Liver (tissue), 9 donors: ENCODE results near the gene TBC1D4. TPM values are rescaled to one million over a fixed set of nuclear protein-coding genes. Genes with fewer than 3 reads are reported as not detected.

Source experiments
- DNase-seq: peaks from one replicate; pipeline ENCODE4 v3.0.0-alpha.2; 2017; ENCODE audit warnings: low spot score
- H3K27ac ChIP-seq, 2 donors: one replicate each; pipeline ENCODE4 v1.7.0; 2013; ENCODE audit warnings: inconsistent platforms in 2 of 2, low read length in 2 of 2, control low read depth in 1 of 2, low read depth in 1 of 2, mild to moderate bottlenecking in 1 of 2
- H3K27me3 ChIP-seq, 4 donors: one replicate each; pipeline versions ENCODE4 v1.6.1 to v1.7.0; 2013; ENCODE audit warnings: low read length in 3 of 4, inconsistent platforms in 1 of 4, mild to moderate bottlenecking in 1 of 4, moderate library complexity in 1 of 4; ENCODE audit not compliant: control insufficient read depth in 4 of 4, insufficient read depth in 4 of 4
- H3K36me3 ChIP-seq, 4 donors: one replicate each; pipeline versions ENCODE4 v1.6.1 to v1.7.0; 2013; ENCODE audit warnings: low read length in 3 of 4, mild to moderate bottlenecking in 3 of 4, low read depth in 1 of 4, moderate library complexity in 1 of 4; ENCODE audit not compliant: control insufficient read depth in 4 of 4, insufficient read depth in 3 of 4
- H3K4me1 ChIP-seq, 4 donors: one replicate each; pipeline versions ENCODE4 v1.6.1 to v1.7.0; 2013; ENCODE audit warnings: low read length in 3 of 4, mild to moderate bottlenecking in 3 of 4, moderate library complexity in 1 of 4; ENCODE audit not compliant: control insufficient read depth in 4 of 4, insufficient read depth in 4 of 4
- H3K4me3 ChIP-seq, 3 donors: one replicate each; pipeline versions ENCODE4 v1.6.1 to v1.7.0; 2013; ENCODE audit warnings: low read length in 3 of 3, control low read depth in 1 of 3, low read depth in 1 of 3, mild to moderate bottlenecking in 1 of 3
- H3K9ac ChIP-seq, 2 donors: one replicate each; pipeline ENCODE4 v1.7.0; 2013; ENCODE audit warnings: low read length in 2 of 2, mild to moderate bottlenecking in 2 of 2, moderate library complexity in 2 of 2, control low read depth in 1 of 2, low read depth in 1 of 2
- H3K9me3 ChIP-seq, 4 donors: one replicate each; pipeline versions ENCODE4 v1.6.1 to v1.7.0; 2013; ENCODE audit warnings: low read length in 3 of 4; ENCODE audit not compliant: control insufficient read depth in 4 of 4
- EGR1 ChIP-seq, 2 donors: IDR thresholded peaks; 2 replicates each; pipeline ENCODE4 v1.6.1; 2016 to 2018; ENCODE audit warnings: antibody characterized with exemption in 2 of 2, low read depth in 2 of 2
- FOXA1 ChIP-seq: IDR thresholded peaks from 2 replicates; pipeline ENCODE4 v1.6.1; 2016; ENCODE audit warnings: antibody characterized with exemption
- FOXA2 ChIP-seq: IDR thresholded peaks from 2 replicates; pipeline ENCODE4 v1.6.1; 2016; ENCODE audit warnings: antibody characterized with exemption
- GABPA ChIP-seq, 2 donors: IDR thresholded peaks in 1 of 2; conservative IDR thresholded peaks in 1 of 2; 2 replicates each; pipeline ENCODE4 v1.6.1; 2016; ENCODE audit warnings: antibody characterized with exemption in 2 of 2, mild to moderate bottlenecking in 1 of 2, moderate library complexity in 1 of 2
- HNF4A ChIP-seq, 2 donors: conservative IDR thresholded peaks; 2 replicates each; pipeline ENCODE4 v1.6.1; 2016; ENCODE audit warnings: antibody characterized with exemption in 2 of 2, mild to moderate bottlenecking in 2 of 2
- HNF4G ChIP-seq: IDR thresholded peaks from 2 replicates; pipeline ENCODE4 v1.6.1; 2016; ENCODE audit warnings: antibody characterized with exemption
- JUND ChIP-seq, 2 donors: IDR thresholded peaks; 2 replicates each; pipeline ENCODE4 v1.6.1; 2016; ENCODE audit warnings: antibody characterized with exemption in 2 of 2
- NR2F2 ChIP-seq: IDR thresholded peaks from 2 replicates; pipeline ENCODE4 v1.6.1; 2016; ENCODE audit warnings: antibody characterized with exemption
- RAD21 ChIP-seq, 2 donors: IDR thresholded peaks; 2 replicates each; pipeline ENCODE4 v1.6.1; 2016; ENCODE audit warnings: antibody characterized with exemption in 2 of 2, mild to moderate bottlenecking in 2 of 2
- RXRA ChIP-seq, 2 donors: IDR thresholded peaks; 2 replicates each; pipeline ENCODE4 v1.6.1; 2017 to 2018; ENCODE audit warnings: antibody characterized with exemption in 2 of 2, mild to moderate bottlenecking in 1 of 2
- SP1 ChIP-seq: IDR thresholded peaks from 2 replicates; pipeline ENCODE4 v1.6.1; 2018; ENCODE audit warnings: antibody characterized with exemption, mild to moderate bottlenecking
- TAF1 ChIP-seq: conservative IDR thresholded peaks from 2 replicates; pipeline ENCODE4 v1.6.1; 2016; ENCODE audit warnings: antibody characterized with exemption, mild to moderate bottlenecking
- YY1 ChIP-seq: IDR thresholded peaks from 2 replicates; pipeline ENCODE4 v1.6.1; 2016; ENCODE audit warnings: antibody characterized with exemption, mild to moderate bottlenecking
- WGBS: extraction: QIAGEN DNeasy Blood & Tissue Kit; methylation state at CpG from one replicate; pipeline ENCODE4 v1.1.7; 2013; 5-methylcytosine and 5-hydroxymethylcytosine counted together
- polyA plus RNA-seq, 2 donors: library from polyadenylated mRNA; stranded (reverse) in 1 of 2; unstranded in 1 of 2; fragments of 200-250 nt in 1 of 2; fragments of >200 nt in 1 of 2; fragmentation: Nextera tagmentation in 1 of 2; extraction: Ambion mirVana in 1 of 2; gene quantifications; one replicate each; pipeline versions ENCODE4 v1.2.1 to v1.2.3, GENCODE V29; 2013 to 2015
- total RNA-seq, 2 donors: library from RNA; depleted of rRNA; stranded (reverse); fragments of >200 nt; gene quantifications; one replicate each; pipeline ENCODE4 v1.2.3, GENCODE V29; 2014
- TF ChIP-seq, protein P1 (sequence below): IDR thresholded peaks from 2 replicates; pipeline ENCODE4 v1.6.1; 2016; ENCODE audit warnings: antibody characterized with exemption, mild to moderate bottlenecking
- TF ChIP-seq, protein P2 (sequence below): IDR thresholded peaks from 2 replicates; pipeline ENCODE4 v1.6.1; 2016; ENCODE audit warnings: antibody characterized with exemption
- TF ChIP-seq, protein P3 (sequence below): fragments of 150-350 bp; IDR thresholded peaks from 2 replicates; pipeline ENCODE4 v1.5.1; 2017; ENCODE audit warnings: improper control_type of control experiment, low read depth, low read length; ENCODE audit not compliant: missing input control
- TF ChIP-seq, protein P4 (sequence below): IDR thresholded peaks from 2 replicates; pipeline ENCODE4 v1.6.1; 2016; ENCODE audit warnings: antibody characterized with exemption
- TF ChIP-seq, protein P5 (sequence below): IDR thresholded peaks from 2 replicates; pipeline ENCODE4 v1.6.1; 2016; ENCODE audit warnings: antibody characterized with exemption
- donor health status: healthy.
- donor health status: healthy.
- donor health status: healthy.
- donor health status: healthy.
- donor health status: healthy.

TBC1D4 gene
- total and polyA plus RNA-seq, 4 donors = 2.3 to 11.1 (median 6.5) TPM

DNA sequence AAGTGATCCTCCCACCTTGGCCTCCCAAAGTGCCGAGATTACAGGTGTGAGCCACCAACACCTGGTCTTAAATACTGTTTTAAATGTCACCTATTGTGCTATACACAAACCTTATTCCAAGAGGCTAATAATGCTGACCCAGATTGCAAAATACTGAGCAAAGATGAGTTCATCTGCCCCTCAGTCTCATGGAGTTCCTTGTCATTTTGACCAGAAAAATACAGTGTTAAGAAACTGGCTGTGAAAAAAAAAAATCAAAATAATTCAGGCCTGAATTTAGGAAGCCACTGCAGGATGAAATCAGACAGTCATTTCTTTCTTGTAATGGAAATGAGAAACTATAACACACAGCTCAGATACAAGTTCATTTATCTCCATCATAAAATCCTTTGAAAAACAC lies 59.9 kb downstream of the TBC1D4 start:
- no peak for DNase-seq
- no peak for TF ChIP-seq YY1
- no peak for TF ChIP-seq RAD21 (IDR thresholded peaks at IDR 0.05)
- TF ChIP-seq, protein P1, sequence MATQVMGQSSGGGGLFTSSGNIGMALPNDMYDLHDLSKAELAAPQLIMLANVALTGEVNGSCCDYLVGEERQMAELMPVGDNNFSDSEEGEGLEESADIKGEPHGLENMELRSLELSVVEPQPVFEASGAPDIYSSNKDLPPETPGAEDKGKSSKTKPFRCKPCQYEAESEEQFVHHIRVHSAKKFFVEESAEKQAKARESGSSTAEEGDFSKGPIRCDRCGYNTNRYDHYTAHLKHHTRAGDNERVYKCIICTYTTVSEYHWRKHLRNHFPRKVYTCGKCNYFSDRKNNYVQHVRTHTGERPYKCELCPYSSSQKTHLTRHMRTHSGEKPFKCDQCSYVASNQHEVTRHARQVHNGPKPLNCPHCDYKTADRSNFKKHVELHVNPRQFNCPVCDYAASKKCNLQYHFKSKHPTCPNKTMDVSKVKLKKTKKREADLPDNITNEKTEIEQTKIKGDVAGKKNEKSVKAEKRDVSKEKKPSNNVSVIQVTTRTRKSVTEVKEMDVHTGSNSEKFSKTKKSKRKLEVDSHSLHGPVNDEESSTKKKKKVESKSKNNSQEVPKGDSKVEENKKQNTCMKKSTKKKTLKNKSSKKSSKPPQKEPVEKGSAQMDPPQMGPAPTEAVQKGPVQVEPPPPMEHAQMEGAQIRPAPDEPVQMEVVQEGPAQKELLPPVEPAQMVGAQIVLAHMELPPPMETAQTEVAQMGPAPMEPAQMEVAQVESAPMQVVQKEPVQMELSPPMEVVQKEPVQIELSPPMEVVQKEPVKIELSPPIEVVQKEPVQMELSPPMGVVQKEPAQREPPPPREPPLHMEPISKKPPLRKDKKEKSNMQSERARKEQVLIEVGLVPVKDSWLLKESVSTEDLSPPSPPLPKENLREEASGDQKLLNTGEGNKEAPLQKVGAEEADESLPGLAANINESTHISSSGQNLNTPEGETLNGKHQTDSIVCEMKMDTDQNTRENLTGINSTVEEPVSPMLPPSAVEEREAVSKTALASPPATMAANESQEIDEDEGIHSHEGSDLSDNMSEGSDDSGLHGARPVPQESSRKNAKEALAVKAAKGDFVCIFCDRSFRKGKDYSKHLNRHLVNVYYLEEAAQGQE = no peak
- no peak for TF ChIP-seq HNF4G
- TF ChIP-seq, protein P2, sequence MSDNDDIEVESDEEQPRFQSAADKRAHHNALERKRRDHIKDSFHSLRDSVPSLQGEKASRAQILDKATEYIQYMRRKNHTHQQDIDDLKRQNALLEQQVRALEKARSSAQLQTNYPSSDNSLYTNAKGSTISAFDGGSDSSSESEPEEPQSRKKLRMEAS = no peak
- no peak for TF ChIP-seq FOXA1
- TF ChIP-seq, protein P3, sequence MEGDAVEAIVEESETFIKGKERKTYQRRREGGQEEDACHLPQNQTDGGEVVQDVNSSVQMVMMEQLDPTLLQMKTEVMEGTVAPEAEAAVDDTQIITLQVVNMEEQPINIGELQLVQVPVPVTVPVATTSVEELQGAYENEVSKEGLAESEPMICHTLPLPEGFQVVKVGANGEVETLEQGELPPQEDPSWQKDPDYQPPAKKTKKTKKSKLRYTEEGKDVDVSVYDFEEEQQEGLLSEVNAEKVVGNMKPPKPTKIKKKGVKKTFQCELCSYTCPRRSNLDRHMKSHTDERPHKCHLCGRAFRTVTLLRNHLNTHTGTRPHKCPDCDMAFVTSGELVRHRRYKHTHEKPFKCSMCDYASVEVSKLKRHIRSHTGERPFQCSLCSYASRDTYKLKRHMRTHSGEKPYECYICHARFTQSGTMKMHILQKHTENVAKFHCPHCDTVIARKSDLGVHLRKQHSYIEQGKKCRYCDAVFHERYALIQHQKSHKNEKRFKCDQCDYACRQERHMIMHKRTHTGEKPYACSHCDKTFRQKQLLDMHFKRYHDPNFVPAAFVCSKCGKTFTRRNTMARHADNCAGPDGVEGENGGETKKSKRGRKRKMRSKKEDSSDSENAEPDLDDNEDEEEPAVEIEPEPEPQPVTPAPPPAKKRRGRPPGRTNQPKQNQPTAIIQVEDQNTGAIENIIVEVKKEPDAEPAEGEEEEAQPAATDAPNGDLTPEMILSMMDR = no peak
- TF ChIP-seq HNF4A (conservative IDR thresholded peaks at IDR 0.05) = no peak
- no peak for TF ChIP-seq SP1
- TF ChIP-seq NR2F2 = no peak
- no peak for TF ChIP-seq GABPA (IDR thresholded peaks at IDR 0.05 in 1 of 2, conservative IDR thresholded peaks at IDR 0.05 in 1 of 2)
- TF ChIP-seq, protein P4, sequence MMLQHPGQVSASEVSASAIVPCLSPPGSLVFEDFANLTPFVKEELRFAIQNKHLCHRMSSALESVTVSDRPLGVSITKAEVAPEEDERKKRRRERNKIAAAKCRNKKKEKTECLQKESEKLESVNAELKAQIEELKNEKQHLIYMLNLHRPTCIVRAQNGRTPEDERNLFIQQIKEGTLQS = no peak
- TF ChIP-seq, protein P5, sequence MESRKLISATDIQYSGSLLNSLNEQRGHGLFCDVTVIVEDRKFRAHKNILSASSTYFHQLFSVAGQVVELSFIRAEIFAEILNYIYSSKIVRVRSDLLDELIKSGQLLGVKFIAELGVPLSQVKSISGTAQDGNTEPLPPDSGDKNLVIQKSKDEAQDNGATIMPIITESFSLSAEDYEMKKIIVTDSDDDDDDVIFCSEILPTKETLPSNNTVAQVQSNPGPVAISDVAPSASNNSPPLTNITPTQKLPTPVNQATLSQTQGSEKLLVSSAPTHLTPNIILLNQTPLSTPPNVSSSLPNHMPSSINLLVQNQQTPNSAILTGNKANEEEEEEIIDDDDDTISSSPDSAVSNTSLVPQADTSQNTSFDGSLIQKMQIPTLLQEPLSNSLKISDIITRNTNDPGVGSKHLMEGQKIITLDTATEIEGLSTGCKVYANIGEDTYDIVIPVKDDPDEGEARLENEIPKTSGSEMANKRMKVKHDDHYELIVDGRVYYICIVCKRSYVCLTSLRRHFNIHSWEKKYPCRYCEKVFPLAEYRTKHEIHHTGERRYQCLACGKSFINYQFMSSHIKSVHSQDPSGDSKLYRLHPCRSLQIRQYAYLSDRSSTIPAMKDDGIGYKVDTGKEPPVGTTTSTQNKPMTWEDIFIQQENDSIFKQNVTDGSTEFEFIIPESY = no peak
- no peak for TF ChIP-seq FOXA2
- TF ChIP-seq RXRA (IDR thresholded peaks at IDR 0.05) = no peak
- TF ChIP-seq JUND (IDR thresholded peaks at IDR 0.05) = no peak
- TF ChIP-seq EGR1 (IDR thresholded peaks at IDR 0.05; ENCODE audit: low read depth in 2 of 2) = no peak
- no peak for TF ChIP-seq TAF1
- Histone ChIP-seq H3K9me3 (no peaks in the 10 kb centered on the region), H3K4me1 (peaks cover 2 to 12% (median 4%) of the 10 kb centered on the region in 4 donors), H3K27me3 (no peaks in the 10 kb centered on the region), H3K36me3 (no peaks in the 10 kb centered on the region), H3K27ac (no peak overlapping the region), H3K9ac (no peak overlapping the region), H3K4me3 (no peak overlapping the region)
- WGBS = 94% methylated on average over 1 of the region's 1 CpG
